HG03095 (cell line): ENCODE results near the gene EEIG1.

Source experiments
- ATAC-seq: cut with Tn5 transposase; IDR thresholded peaks from one replicate; pipeline ENCODE4 v1.9.1; 2021; ENCODE audit warnings: moderate library complexity; ENCODE audit not compliant: unreplicated experiment

The EEIG1 gene

GRCh38 chr9:127975376-127976315, 5.1 kb downstream of the EEIG1 start:
- ATAC-seq = no peak

- ATAC-seq = no peak
These were observed 6.0 kb downstream of the EEIG1 start for GRCh38 chr9:127974769-127975261.

- no peak for ATAC-seq
These were observed 6.6 kb downstream of the EEIG1 start for GRCh38 chr9:127974001-127974768.

GRCh38 chr9:127973169-127974000, 7.4 kb downstream of the EEIG1 start:
- no peak for ATAC-seq

- no peak for ATAC-seq
These were observed 8.4 kb downstream of the EEIG1 start for GRCh38 chr9:127972236-127972871.

- ATAC-seq = no peak
These were observed 9.2 kb downstream of the EEIG1 start for GRCh38 chr9:127971357-127972235.

- ATAC-seq = peak; percentile 76
These were observed 10.1 kb downstream of the EEIG1 start for GRCh38 chr9:127970401-127971313.

GRCh38 chr9:127968700-127969383, 11.9 kb downstream of the EEIG1 start:
- ATAC-seq = no peak

- no peak for ATAC-seq
These were observed 12.7 kb downstream of the EEIG1 start for GRCh38 chr9:127968042-127968441.

- ATAC-seq = no peak
These were observed 13.5 kb downstream of the EEIG1 start for GRCh38 chr9:127967151-127967809.

GRCh38 chr9:127966416-127967150, 14.2 kb downstream of the EEIG1 start:
- no peak for ATAC-seq

GRCh38 chr9:127965953-127966352, 14.8 kb downstream of the EEIG1 start:
- no peak for ATAC-seq

GRCh38 chr9:127963359-127964064, 17.3 kb downstream of the EEIG1 start:
- no peak for ATAC-seq

- ATAC-seq = no peak
These were observed 17.8 kb downstream of the EEIG1 start for GRCh38 chr9:127963041-127963358.

GRCh38 chr9:127962278-127962677, 18.5 kb downstream of the EEIG1 start:
- ATAC-seq = no peak

- no peak for ATAC-seq
These were observed 19.1 kb downstream of the EEIG1 start for GRCh38 chr9:127961613-127962155.
